ENCODE data around the gene ZNF532. TPM values are rescaled to one million over a fixed set of nuclear protein-coding genes. Genes with fewer than 3 reads are reported as not detected.
"Not testable (repeated sequence)": the region's sequence is repeated elsewhere in the genome, so short reads cannot be mapped to it uniquely, and the experiment has no call there.

ZNF532 gene
- 100 to 1,000 TPM in 2 of 4 donors, 10 to 100 TPM in 2; 48.3 to 128 (median 96.2) TPM for total RNA-seq

GRCh38 chr18:58864146-58865032 lies at the start of gene ZNF532:
Gene ZNF532 (plus strand): TSS chr18:58864877. CDS start in a region left out here.
- Histone ChIP-seq H3K4me1 (peaks cover 0 to 81% (median 26%) of the 10 kb centered on the region in 3 donors), H3K36me3 (peaks cover 0 to 24% of the 10 kb centered on the region in 2 donors), H3K27me3 (no peaks in the 10 kb centered on the region), H3K9me3 (no peaks in the 10 kb centered on the region), H3K27ac (peak within 1 kb of the TSS; percentile 53 to 98 (median 94)), H3K4me3 (peak within 1 kb of the TSS; percentile 33 to 73)
- TF ChIP-seq POLR2AphosphoS5 (IDR thresholded peaks at IDR 0.05) (no peak), POLR2A (IDR thresholded peaks at IDR 0.05) (no peak), CTCF (IDR thresholded peaks at IDR 0.05) (no peak), EP300 (IDR thresholded peaks at IDR 0.05) (no peak)
- 17 to 36% methylated on average over 5 to 11 of the region's 17 CpGs for WGBS, 2 donors (ENCODE audit: low coverage in 1 of 2)
- ATAC-seq, result peak; percentile 20

GRCh38 chr18:58819051-58819450 lies 45.6 kb upstream of the ZNF532 start:
- Histone ChIP-seq H3K27ac (no peak overlapping the region), H3K36me3 (no peaks in the 10 kb centered on the region), H3K27me3 (no peaks in the 10 kb centered on the region), H3K4me1 (no peaks in the 10 kb centered on the region), H3K9me3 (no peaks in the 10 kb centered on the region), H3K4me3 (no peak overlapping the region)
- no peak for TF ChIP-seq CTCF (IDR thresholded peaks at IDR 0.05)
- TF ChIP-seq EP300 (IDR thresholded peaks at IDR 0.05), result no peak
- TF ChIP-seq POLR2AphosphoS5 (IDR thresholded peaks at IDR 0.05), result no peak
- no peak for TF ChIP-seq POLR2A (IDR thresholded peaks at IDR 0.05)
- WGBS, 2 donors (ENCODE audit: low coverage in 1 of 2), result 55 to 61% methylated on average over 3 to 4 of the region's 4 CpGs
- no peak for ATAC-seq

- no peak overlapping the region for H3K4me3 ChIP-seq
- no peak for ATAC-seq
- TF ChIP-seq EP300 (IDR thresholded peaks at IDR 0.05) (no peak), POLR2A (IDR thresholded peaks at IDR 0.05) (no peak)
- H3K36me3 ChIP-seq, result no peaks in the 10 kb centered on the region
- H3K27ac ChIP-seq, result no peak overlapping the region
- no peaks in the 10 kb centered on the region for H3K27me3 ChIP-seq
- 43 to 97% methylated on average over 2 of the region's 3 CpGs for WGBS, 2 donors (ENCODE audit: low coverage in 1 of 2)
- H3K4me1 ChIP-seq, result no peaks in the 10 kb centered on the region
- no peaks in the 10 kb centered on the region for H3K9me3 ChIP-seq
Observed at GRCh38 chr18:58820251-58820650, 44.4 kb upstream of the ZNF532 start.

DNA sequence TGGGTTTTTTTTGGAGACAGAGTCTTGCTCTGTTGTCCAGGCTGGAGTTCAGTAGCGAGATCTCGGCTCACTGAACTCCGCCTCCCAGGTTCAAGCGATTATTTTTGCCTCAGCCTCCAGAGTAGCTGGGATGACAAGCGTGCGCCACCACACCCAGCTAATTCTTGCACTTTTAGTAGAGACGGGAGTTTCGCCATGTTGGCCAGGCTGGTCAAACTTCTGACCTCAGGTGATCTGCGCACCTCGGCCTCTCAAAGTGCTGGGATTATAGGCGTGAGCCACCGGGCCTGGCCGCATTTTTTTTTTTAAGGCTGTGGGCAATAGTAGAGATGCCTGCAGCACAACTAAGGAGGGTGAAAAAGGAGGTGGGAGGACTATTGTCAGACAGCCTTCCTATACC lies 41.7 kb upstream of the ZNF532 start:
- Histone ChIP-seq H3K27ac (no peak overlapping the region), H3K4me3 (no peak overlapping the region), H3K27me3 (no peaks in the 10 kb centered on the region), H3K36me3 (no peaks in the 10 kb centered on the region), H3K9me3 (no peaks in the 10 kb centered on the region), H3K4me1 (no peaks in the 10 kb centered on the region)
- no peak for ATAC-seq
- WGBS, 2 donors (ENCODE audit: low coverage in 1 of 2), result 97% methylated on average over 4 of the region's 13 CpGs; no CpG with 5 or more reads in 1 of the 2 donors
- TF ChIP-seq POLR2A (IDR thresholded peaks at IDR 0.05) (no peak), POLR2AphosphoS5 (IDR thresholded peaks at IDR 0.05) (no peak), CTCF (IDR thresholded peaks at IDR 0.05) (no peak), EP300 (IDR thresholded peaks at IDR 0.05) (no peak)

GRCh38 chr18:58823412-58823811 lies 41.3 kb upstream of the ZNF532 start:
- WGBS, 2 donors (ENCODE audit: low coverage in 1 of 2), result 71 to 90% methylated on average over 3 to 4 of the region's 4 CpGs
- no peak overlapping the region for H3K27ac ChIP-seq
- H3K4me3 ChIP-seq, result no peak overlapping the region
- H3K4me1 ChIP-seq, result no peaks in the 10 kb centered on the region
- TF ChIP-seq POLR2AphosphoS5 (IDR thresholded peaks at IDR 0.05), result no peak
- no peak for TF ChIP-seq EP300 (IDR thresholded peaks at IDR 0.05)
- TF ChIP-seq CTCF (IDR thresholded peaks at IDR 0.05), result no peak
- TF ChIP-seq POLR2A (IDR thresholded peaks at IDR 0.05), result no peak
- ATAC-seq, result no peak
- H3K36me3 ChIP-seq, result no peaks in the 10 kb centered on the region
- H3K9me3 ChIP-seq, result no peaks in the 10 kb centered on the region
- no peaks in the 10 kb centered on the region for H3K27me3 ChIP-seq

DNA sequence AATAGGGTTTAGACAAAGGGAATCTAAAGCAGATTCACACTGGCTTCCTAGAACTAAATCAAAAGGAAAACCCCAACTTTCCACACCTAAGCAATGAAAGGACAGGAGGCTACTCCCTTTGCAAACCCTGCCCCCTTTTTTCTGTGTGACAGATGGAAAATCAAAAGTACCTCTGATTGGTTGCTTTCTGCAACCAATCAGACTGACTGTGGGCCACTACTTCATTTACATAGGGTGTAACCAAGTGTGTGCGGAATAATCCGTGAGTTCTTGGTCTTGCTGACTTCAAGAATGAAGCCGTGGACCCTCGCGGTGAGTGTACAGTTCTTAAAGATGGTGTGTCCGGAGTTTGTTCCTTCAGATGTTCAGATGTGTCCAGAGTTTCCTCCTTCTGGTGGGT lies 37.8 kb upstream of the ZNF532 start:
- not testable (repeated sequence) for H3K27me3 ChIP-seq, H3K4me1 ChIP-seq, H3K9me3 ChIP-seq, H3K4me3 ChIP-seq, ATAC-seq, H3K27ac ChIP-seq, H3K36me3 ChIP-seq
- WGBS, 2 donors (ENCODE audit: low coverage in 1 of 2), result 89% methylated on average over 6 of the region's 6 CpGs; no CpG with 5 or more reads in 1 of the 2 donors
